GM12865 (cell line): Measurements from ENCODE around the gene C11orf87.

Source experiments
- DNase-seq: peaks from one replicate; pipeline ENCODE4 v3.0.0; 2010; ENCODE audit warnings: low read depth
- H3K4me3 ChIP-seq: 2 replicates; pipeline ENCODE4 v1.5.1; 2011; ENCODE audit warnings: mild to moderate bottlenecking, low read depth, low read length, control low read depth
- CTCF ChIP-seq: IDR thresholded peaks from 2 replicates; pipeline ENCODE4 v1.5.1; 2011; ENCODE audit warnings: low read length, control low read depth, low read depth, inconsistent platforms; ENCODE audit not compliant: insufficient read depth; ENCODE audit errors: missing control alignments

The C11orf87 gene

GRCh38 chr11:109384873-109385272 is 37.1 kb upstream of the C11orf87 start:
- no peak for DNase-seq
- TF ChIP-seq CTCF: no peak
- no peak overlapping the region for H3K4me3 ChIP-seq

GRCh38 chr11:109388982-109389381 is 33.0 kb upstream of the C11orf87 start:
- TF ChIP-seq CTCF: no peak
- no peak for DNase-seq
- no peak overlapping the region for H3K4me3 ChIP-seq

GRCh38 chr11:109390752-109391151 is 31.2 kb upstream of the C11orf87 start:
- no peak for TF ChIP-seq CTCF
- H3K4me3 ChIP-seq: no peak overlapping the region
- no peak for DNase-seq

- TF ChIP-seq CTCF: no peak
- no peak overlapping the region for H3K4me3 ChIP-seq
- DNase-seq: no peak
These were observed 20.4 kb upstream of the C11orf87 start for GRCh38 chr11:109401545-109401944.

- no peak for TF ChIP-seq CTCF
- H3K4me3 ChIP-seq: no peak overlapping the region
- DNase-seq: no peak
These were observed 16.3 kb upstream of the C11orf87 start for GRCh38 chr11:109405671-109406070.

- DNase-seq: no peak
- no peak for TF ChIP-seq CTCF
- no peak overlapping the region for H3K4me3 ChIP-seq
These were observed 5.4 kb upstream of the C11orf87 start for GRCh38 chr11:109416601-109417000.

GRCh38 chr11:109422870-109423465 is 978 bp downstream of the C11orf87 start:
- no peak for DNase-seq
- TF ChIP-seq CTCF: no peak
- H3K4me3 ChIP-seq: no peak overlapping the region
